ENCODE data around the gene BDKRB2.

Gene BDKRB2

DNA sequence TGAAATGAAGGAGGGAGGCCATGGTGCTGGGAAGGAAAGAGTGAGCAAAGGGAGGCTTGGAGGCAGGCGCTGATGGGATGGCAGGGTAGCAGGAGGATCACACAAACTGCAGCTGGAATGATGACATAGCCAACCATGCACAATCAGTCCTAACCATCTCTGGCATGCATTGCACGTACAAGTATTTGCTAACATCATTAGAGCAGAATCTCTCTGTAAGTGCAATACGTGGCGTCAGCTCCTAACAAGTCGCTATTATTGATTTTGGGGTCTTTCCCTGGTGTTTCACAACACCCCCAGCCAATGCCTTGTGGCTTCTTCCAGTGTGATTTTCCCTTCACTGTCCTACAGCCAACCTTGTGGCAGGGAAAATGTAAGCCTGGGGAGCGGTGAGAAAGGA, 69.9 kb downstream of the BDKRB2 start:
- no peak for DNase-seq

DNA sequence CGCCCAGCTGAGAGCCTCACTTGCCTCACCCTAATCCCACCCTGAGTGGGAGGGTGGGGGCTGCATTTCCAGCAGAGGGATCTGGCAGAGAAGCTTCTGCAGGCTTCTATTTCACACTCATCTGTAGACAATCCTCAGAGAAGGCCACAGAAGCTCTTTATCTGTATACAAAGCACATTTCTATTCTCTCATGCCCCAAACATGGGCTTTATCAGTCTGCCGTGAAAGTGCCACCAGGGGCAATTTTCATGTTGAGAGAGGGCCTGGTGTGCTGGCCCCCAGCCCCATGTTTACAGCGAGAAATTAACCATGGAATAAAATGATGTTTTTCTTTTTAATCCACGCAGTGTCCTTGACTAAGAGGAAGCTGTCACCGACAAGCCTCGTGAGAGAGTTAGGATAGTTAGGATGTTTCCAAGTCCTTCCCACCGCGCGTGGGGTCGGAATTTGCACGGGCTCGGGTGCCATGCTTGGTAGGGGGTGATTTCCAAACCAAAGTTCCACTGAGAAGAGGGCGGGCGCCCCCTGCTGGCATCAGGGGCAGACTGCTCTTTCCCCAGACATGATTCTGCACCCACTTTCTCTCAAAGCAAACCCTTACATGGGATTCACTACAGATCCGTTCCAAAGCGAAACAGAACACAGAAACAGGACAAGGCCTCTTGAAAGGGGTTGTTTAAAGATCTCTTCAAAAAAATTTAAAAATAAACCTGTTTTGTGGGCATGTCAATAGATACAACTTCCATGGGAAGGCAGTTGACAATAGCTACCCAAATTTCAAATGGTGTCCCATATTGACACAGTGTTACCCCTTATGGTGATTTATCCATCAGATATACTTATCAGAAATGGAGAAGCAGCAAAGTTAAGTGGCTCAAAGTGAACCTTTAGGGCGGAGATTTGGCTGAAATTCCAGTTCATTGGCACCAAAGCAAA, 70.8 kb downstream of the BDKRB2 start:
- DNase-seq, result peak; percentile 63

DNA sequence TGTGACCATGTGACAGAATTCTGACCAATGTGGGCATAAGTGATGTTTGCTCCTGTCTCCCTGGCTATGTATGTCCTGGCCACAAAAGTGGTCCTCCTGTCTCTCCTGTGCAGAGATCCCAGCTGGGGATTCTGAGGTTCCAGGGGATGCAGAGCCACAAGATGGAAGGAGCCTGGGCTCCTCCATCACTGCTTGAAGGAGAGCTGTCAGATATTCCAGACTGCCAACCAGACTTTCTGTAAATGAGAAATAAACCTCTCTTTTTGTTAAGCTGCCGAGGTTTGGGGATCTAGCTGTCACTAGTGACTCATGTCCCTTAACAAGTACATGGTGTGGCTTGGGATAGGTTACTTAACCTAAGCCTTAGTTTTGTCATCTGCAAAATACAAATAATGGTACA, 73.3 kb downstream of the BDKRB2 start:
- no peak for DNase-seq

DNA sequence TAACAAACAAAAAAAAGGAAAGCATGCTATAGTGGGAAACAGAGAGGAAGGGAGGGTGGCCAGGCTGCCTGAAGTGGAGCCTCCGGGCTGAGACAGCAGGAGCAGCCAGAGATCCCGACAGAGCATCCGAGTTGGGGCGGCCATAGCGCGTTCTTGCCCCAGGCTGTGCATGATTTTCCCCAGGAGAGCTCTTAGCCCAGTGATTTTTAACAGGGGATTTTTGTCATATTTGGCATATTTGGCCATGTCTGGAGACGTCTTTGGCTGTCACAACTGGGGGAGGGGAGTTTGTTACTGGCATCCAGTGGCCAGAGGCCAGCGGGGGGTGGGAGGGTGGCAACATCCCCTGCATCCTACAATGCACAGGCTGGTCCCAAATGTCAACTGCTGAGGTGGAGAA, 74.9 kb downstream of the BDKRB2 start:
- DNase-seq, result no peak

DNA sequence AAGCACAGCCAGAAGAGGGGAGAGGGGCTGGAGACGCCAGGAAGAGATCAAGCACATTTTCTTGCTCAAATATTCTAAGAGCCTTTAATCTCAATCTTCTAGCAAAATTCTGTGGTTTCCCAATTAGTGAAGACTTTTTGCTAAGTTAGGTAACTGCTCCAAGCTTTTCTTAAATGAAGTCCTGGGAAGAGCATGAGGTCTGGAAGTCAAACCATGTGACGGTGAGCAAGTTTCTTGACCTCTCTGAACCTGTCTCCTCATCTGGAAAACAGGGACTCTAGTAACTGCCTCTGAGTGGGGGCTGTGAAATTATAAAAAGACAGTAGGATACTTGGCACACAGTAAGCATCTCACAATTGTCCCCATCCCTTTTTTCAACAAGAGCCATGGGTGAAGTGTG, 75.5 kb downstream of the BDKRB2 start:
- DNase-seq, result no peak

DNA sequence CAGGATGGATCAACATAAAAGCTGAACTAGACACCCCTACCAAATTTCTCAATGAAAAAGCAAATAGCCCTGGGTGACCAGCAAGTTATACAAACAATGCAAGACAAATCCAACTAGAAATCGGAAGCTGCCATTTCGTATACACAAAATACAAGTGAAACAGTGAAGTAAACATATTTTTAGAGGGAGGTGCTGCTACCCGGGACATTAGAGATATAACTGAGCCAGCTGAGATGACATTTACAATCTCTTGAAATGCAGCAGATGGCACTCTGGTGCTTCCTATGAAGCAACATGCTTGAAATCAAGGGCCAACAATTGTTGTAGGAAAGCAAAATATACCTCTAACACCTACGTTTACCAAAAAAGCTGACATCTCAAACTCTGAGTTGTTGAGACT, 76.8 kb downstream of the BDKRB2 start:
- no peak for DNase-seq

DNA sequence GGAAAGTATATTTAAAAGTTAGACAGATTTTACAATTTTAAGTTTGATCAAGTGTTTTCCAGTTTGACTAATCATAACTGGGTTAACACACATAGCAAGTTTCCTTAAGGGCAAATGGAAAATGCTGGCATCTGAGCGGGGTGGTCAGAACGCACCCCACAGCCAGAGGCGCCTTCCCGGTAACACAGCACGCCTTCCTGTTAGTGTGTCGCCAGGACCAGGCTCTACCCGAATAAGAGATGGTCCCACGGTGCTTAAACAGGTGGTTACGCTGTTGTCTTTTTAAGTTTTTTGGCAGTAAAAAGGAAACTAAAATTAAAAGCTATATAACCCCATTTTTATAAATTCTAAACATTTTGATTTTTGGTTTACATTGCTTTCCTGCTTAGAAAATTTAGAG, 79.4 kb downstream of the BDKRB2 start:
- no peak for DNase-seq

DNA sequence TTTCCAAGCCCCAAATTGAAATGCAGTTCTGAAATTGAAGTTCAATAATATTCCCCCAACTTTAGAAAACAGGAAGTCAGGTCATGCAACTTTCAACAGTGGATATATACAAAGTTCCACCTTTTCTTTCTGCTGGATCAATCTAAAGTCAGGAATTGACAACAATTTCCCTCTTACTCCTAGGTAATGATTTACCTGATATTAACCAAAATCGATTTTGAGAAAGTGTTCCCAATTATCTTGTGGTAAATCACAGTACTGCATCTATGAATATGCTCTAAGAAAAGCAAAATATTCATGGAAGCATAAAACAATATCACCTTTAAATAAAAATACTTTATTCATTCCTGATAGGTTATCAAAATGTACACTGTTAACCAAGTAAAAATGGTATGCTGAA, 79.8 kb downstream of the BDKRB2 start:
- no peak for DNase-seq

DNA sequence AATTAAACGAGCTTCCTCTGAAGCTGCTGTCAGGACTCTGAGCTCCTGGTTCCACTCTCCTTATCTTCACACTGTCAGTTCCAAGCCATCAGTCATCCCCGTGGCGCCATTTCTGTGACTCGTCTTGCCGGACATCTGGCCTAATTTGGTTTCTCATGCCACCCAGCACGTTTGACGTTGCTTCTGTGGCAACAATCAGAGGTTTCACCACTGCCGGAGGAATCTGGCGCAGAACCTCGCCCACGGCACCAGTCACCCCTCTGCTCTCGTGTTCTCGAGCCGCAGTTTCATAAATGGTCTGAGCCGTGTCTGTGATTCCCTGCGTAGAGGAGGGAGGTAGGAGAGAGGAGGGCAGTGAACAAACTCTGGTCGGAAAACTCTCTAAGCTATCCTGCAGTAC, 81.0 kb downstream of the BDKRB2 start:
- DNase-seq, result no peak

DNA sequence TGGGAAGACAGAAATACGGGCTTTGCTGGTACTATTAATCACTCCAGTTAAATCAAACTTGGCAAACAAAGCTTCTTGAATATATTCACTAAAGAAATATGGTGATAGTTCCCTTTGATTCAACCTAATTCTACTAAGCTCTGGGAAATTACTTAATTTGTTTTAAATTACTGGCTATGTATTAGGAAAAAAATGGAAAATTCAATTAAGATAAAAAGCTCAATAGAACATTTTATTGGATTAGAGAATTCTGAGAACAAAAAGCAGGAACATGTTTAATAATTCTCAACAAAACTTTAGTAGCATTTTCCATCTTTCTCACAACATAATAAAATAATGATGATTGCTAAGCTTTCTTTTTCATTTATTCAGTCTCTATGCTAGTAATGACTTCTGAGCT, 81.6 kb downstream of the BDKRB2 start:
- DNase-seq, result no peak

DNA sequence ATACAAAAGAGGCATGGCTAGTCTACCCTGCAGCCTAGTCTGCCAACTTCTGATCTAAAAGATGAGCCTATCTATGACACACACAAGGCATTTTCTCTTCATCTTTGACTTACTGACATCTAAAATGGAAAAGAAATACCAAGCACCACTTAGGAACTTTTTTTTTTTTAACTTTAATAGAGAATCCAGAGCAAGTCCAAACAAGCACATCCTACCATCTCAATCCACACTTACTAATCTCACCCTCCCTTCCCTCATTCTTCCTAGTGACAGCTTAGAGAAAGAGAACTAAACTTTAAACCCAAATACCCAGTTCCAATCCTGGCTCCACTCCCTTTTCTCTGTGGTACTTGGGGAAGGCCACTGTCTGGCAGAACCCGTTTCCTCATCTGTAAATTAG, 83.2 kb downstream of the BDKRB2 start:
- no peak for DNase-seq
